ENCODE data around the gene TADA2B.

DNA sequence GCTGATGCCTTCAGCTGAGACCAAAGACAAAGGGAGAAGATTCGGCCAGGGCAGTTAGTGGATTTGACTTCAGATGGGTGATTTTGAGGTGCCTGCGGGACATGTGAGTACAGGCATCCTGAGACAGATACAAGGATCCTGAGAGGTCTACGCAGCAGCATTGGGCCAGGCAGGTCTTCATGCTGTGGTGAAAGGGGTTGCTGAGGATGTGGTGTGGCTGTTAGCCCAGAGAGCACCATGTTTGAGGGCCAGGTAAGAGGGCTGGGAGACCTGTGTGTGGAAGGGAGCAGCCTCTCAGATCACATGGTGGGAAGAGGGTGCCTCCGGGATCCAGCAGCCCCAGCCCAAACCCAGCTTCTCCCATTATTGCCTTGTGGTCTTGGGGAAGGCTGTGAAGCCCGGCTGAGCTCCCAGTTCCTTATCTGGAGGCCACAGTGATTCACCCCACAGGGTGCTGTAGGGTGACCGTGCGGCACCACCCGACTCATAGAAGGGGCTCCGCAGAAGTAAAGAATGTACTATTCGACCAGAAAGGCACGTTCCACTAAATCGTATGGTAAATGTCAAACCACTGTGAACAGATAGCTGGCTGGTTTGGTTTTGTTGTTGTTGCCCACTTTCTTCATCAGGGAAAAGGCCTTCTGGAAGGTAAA lies 27.7 kb upstream of the TADA2B start:
- TF ChIP-seq, protein P1, sequence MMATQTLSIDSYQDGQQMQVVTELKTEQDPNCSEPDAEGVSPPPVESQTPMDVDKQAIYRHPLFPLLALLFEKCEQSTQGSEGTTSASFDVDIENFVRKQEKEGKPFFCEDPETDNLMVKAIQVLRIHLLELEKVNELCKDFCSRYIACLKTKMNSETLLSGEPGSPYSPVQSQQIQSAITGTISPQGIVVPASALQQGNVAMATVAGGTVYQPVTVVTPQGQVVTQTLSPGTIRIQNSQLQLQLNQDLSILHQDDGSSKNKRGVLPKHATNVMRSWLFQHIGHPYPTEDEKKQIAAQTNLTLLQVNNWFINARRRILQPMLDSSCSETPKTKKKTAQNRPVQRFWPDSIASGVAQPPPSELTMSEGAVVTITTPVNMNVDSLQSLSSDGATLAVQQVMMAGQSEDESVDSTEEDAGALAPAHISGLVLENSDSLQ (IDR thresholded peaks at IDR 0.05): no peak
- no peak for TF ChIP-seq HCFC1 (IDR thresholded peaks at IDR 0.05; ENCODE audit: low read length)
- no peak for TF ChIP-seq EP300 (IDR thresholded peaks at IDR 0.05; ENCODE audit: borderline replicate concordance in 1 of 2, control insufficient read depth in 1 of 2, low read depth in 2 of 2, low read length in 2 of 2)

Measured in GM12878 (cell line).